HG02642 (cell line): ENCODE results near the gene PARD3B.

ENCODE experiments used
- ATAC-seq: cut with Tn5 transposase; IDR thresholded peaks from one replicate; pipeline ENCODE4 v1.9.1; 2021; ENCODE audit warnings: mild to moderate bottlenecking; ENCODE audit not compliant: unreplicated experiment, poor library complexity

Gene PARD3B

GRCh38 chr2:205156457-205156856 lies 611.2 kb downstream of the PARD3B start:
- ATAC-seq, result no peak

GRCh38 chr2:205158404-205158803 lies 613.1 kb downstream of the PARD3B start:
- ATAC-seq, result no peak

DNA sequence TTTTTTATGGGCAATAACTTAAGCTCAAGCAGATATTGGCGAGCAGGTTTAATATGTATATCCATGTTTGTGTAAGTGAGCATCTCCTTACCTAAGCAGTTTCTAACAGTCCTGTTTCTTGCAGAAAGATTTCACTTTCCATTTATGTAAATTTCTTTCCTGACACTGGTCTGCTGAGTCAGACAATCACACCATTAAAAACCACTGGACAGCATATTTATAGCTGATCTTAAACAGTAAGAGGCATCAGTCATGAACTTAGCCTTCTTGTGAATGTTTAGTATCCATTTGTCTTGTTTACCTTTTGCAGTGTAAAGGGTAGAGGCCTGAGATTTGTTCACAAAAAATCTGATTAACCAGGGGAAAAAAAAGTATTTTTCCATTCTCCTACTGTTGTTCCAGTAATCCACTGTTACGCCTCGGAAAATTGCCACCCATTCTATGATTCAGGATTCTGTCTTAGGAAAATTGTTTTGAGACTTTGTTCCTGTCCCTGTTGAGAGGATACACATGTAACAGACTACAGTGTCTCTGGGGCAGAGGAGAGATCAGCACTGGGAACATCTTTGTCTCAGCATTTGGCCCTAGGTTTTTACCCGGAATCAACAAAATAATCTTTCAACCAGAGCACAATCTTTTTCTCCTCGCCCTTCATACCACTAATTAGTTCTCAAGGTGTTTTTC lies 616.0 kb downstream of the PARD3B start:
- ATAC-seq, result no peak

GRCh38 chr2:205166745-205167144 lies 621.5 kb downstream of the PARD3B start:
- ATAC-seq, result no peak

GRCh38 chr2:205169012-205169411 lies 623.7 kb downstream of the PARD3B start:
- no peak for ATAC-seq

DNA sequence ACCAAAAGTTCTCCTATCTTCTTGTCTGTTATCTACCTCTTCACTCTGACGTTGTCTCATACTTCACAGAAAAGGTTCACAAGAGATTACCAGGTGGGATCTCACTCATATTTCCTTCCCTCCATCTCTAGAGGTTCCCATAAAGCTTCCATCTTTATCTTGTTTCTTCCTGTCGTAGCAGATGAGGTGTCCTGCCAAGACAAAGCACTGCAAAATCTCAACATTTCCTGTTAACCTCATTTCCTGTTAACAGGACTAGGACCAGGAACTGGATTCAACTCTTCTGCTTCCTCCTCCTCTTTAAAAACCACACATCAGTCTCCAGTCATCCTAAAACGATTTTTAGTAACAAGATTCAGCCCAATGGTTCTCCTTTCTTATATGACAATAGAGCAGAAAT lies 624.2 kb downstream of the PARD3B start:
- ATAC-seq, result no peak

- no peak for ATAC-seq
These were observed 625.1 kb downstream of the PARD3B start for GRCh38 chr2:205170399-205170798.

DNA sequence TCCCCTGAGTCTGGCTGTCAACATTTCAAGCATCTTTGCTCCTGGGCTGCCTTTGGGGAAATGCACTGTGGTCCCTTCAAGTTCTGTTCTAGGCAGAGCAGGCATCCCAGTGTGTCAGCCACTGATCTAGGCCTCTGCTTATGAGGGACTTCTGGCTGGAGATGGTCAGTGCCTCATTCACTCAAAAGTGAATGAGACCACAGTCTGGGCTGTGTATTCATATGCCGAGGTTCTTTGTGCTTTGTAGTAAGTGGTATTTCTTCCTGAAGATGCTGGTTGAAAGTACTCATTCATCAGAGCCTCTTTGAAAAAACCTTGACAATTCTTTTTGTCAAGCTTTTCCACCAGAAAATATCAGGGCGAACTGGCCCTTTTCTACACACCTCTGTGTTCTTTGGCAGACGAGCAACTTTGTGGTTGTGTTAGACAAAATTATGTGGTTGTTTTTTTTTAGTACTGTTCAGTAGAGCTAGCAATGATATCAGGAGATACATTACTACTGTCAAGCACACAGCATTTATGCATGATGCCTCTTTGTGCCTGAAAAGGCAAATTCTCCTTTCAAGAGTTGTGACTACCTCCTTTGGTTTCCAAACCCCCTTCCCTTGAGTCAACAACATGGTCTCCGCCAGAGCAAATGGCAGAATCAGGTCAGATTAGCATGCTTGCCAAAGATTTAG lies 626.1 kb downstream of the PARD3B start:
- ATAC-seq, result no peak

- ATAC-seq, result no peak
These were observed 630.6 kb downstream of the PARD3B start for GRCh38 chr2:205175831-205176230.

DNA sequence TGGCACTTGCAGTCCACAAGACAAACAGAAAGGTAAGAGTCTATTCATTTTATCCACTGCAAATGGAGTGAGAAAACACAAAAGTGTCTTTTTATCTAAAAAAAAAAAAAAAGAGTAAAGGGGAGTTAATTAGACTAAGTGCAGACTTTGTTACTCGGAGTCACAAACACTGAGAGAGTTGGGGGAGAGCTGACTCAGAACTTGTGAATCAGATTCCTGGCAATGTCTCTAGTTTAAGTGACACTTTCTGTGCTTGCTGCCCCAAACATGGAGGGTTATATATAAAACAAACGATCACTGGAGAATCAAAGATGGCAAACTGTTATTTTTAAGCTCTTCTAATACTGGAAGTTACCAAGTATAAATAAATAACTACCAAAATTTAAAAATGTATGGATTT lies 631.3 kb downstream of the PARD3B start:
- ATAC-seq, result no peak

DNA sequence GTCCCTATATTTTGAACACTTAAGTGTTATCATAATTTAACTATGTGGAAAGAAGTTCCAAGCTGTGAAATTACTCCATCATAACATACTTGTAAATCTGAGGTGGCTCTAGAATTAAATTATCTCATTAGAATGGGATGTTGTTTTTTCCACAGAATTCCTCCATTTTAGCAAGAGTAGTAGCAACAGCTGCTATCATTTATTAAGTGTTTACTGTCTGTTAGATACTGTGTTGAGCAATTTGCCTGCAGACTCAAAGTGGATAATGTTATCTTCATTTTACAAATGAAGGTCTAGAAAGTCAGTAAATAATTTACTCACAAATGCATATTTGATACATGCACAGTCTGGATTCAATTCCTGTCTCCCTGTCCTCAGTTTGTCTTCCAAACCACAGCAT lies 632.3 kb downstream of the PARD3B start:
- ATAC-seq, result no peak

DNA sequence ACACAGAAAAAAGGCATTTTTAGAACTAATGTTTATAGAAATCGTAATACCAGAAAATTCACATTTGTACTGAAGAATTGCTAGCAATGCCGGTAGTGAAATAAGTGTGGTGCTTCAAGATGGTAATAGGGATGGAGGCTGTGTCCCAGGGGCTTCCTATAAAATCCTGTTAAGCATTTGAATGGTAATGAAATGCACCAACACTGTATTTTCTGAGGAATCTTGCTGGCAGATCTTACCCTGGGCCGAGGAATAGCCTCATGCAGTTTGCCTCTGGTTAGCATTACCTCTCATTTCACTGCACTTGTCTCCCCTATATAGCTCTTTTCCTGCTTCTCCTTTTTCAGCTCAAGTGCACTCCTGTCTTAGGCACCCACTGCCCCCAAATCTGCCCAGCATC lies 635.5 kb downstream of the PARD3B start:
- ATAC-seq, result no peak

- ATAC-seq, result no peak
These were observed 642.5 kb downstream of the PARD3B start for GRCh38 chr2:205187731-205188130.

GRCh38 chr2:205188239-205189138 lies 643.2 kb downstream of the PARD3B start:
- ATAC-seq, result no peak

DNA sequence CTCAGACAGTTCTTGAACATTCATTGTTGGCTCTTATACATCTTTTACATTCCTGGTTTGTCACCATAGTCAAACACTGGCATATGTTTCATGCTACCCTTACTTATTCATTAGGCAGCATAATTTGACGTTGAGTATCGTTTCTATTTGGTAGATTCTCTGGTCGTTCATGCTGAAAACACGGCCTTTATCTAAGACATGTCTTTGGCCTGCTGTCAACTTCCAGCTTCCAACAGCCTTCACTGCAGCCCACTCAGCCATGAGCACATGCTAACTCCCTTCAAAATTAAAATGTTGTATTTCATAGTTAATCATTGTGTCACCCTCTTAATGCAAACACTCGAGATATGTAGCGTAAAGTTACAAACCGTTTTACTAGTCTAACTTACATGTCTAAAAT lies 644.0 kb downstream of the PARD3B start:
- no peak for ATAC-seq

GRCh38 chr2:205190528-205190927 lies 645.3 kb downstream of the PARD3B start:
- ATAC-seq, result no peak

- no peak for ATAC-seq
These were observed 648.0 kb downstream of the PARD3B start for GRCh38 chr2:205193125-205193835.

DNA sequence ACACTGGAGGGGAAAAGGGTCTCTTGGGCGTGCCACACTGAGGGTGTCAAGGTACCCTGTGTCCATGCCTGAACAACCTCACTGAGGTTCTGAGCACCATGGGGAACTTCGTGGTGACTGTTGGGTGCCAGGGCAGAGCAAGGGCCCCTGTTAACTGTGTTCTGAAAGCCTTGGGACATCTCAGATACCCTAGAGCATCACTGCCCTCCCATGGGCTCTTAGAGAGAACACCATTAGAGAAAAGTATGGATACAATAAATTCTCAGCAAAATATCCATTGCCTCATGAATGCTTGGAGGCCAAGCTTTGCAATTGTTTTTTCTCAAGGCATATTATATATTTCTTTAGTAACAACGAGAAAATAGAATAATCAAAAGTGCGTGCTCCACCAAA lies 648.6 kb downstream of the PARD3B start:
- no peak for ATAC-seq

GRCh38 chr2:205197468-205198139 lies 652.3 kb downstream of the PARD3B start:
- ATAC-seq, result no peak

DNA sequence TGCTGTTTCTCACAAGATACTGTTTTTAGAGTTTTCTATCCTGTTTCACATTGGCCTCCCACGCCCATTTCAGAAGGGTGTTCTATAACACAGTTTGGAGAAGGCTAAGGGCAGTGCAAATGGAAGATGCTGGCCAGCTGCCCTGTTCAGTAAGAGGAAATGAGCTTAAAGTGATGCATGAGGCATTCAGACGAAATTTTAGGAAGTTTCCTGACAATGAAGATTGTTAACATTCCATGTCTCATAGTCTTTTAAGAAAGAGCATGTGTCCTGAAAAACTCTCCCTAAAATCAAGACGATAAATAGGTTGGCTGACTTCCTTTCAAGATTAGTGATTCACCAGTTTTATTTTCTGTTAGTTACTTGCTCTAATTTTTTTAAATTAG lies 652.9 kb downstream of the PARD3B start:
- no peak for ATAC-seq
